CD4-positive, CD25-positive, alpha-beta regulatory T cell (primary cell): ENCODE measurements around the gene RNF31. TPM values are rescaled to one million over a fixed set of nuclear protein-coding genes. Genes with fewer than 3 reads are reported as not detected.
A peak's percentile ranks its signal among the peaks of the same experiment; 100 is the strongest.

Experiments
- ATAC-seq, 2 donors: fragments of 150-1000 bp; cut with Tn5 transposase; one replicate each; pipeline ENCODE4 v1.10.0; 2021; ENCODE audit warnings: low read depth in 2 of 2, moderate number of reproducible peaks in 2 of 2, moderate library complexity in 1 of 2
- DNase-seq, 3 donors: peaks; one replicate each; pipeline versions ENCODE4 v3.0.0 to v3.0.0-alpha.2; 2012 to 2022; ENCODE audit warnings: mixed read lengths in 1 of 3
- H3K27ac ChIP-seq: one replicate; pipeline ENCODE4 v1.7.0; 2013; ENCODE audit warnings: mild to moderate bottlenecking, low read length; ENCODE audit not compliant: insufficient read depth, poor library complexity, severe bottlenecking
- H3K27me3 ChIP-seq: one replicate; pipeline ENCODE4 v1.7.0; 2013; ENCODE audit warnings: low read length; ENCODE audit not compliant: control insufficient read depth, insufficient read depth
- H3K36me3 ChIP-seq: one replicate; pipeline ENCODE4 v1.7.0; 2013; ENCODE audit warnings: mild to moderate bottlenecking, low read length, moderate library complexity; ENCODE audit not compliant: control insufficient read depth, insufficient read depth
- H3K4me1 ChIP-seq: 2 replicates; pipeline ENCODE4 v1.7.0; 2013; ENCODE audit warnings: mild to moderate bottlenecking, low read length; ENCODE audit not compliant: insufficient read depth, control insufficient read depth, poor library complexity, severe bottlenecking
- H3K4me3 ChIP-seq: one replicate; pipeline ENCODE4 v1.7.0; 2013; ENCODE audit warnings: low read depth, mild to moderate bottlenecking, low read length, moderate library complexity
- H3K9me3 ChIP-seq, 2 experiments: 1 replicate in 1 of 2; 2 replicates in 1 of 2; pipeline ENCODE4 v1.7.0; 2013; ENCODE audit warnings: low read length in 2 of 2, mild to moderate bottlenecking in 1 of 2, moderate library complexity in 1 of 2; ENCODE audit not compliant: control insufficient read depth in 2 of 2
- H3K27ac Mint-ChIP-seq, 3 donors: one replicate each; pipeline ENCODE4 v1.8.0; 2020 to 2022; ENCODE audit warnings: mild to moderate bottlenecking in 3 of 3, mixed read lengths in 3 of 3, moderate library complexity in 2 of 3
- H3K27me3 Mint-ChIP-seq: one replicate; pipeline ENCODE4 v1.8.0; 2022; ENCODE audit warnings: mild to moderate bottlenecking, mixed read lengths
- H3K36me3 Mint-ChIP-seq: one replicate; pipeline ENCODE4 v1.8.0; 2020; ENCODE audit warnings: mixed read lengths
- H3K4me1 Mint-ChIP-seq, 4 donors: one replicate each; pipeline ENCODE4 v1.8.0; 2020 to 2022; ENCODE audit warnings: mixed read lengths in 4 of 4, mild to moderate bottlenecking in 1 of 4
- H3K4me3 Mint-ChIP-seq, 4 donors: one replicate each; pipeline ENCODE4 v1.8.0; 2020 to 2022; ENCODE audit warnings: mild to moderate bottlenecking in 4 of 4, mixed read lengths in 4 of 4, moderate library complexity in 3 of 4
- H3K9me3 Mint-ChIP-seq, 7 donors: one replicate each; pipeline ENCODE4 v1.8.0; 2020 to 2022; ENCODE audit warnings: mixed read lengths in 7 of 7, mild to moderate bottlenecking in 3 of 7, moderate library complexity in 2 of 7
- polyA plus RNA-seq, 4 donors: library from polyadenylated mRNA; unstranded; fragments of 300-500 nt; fragmentation: Illumina TruSeq; gene quantifications; one replicate each; pipeline ENCODE4 v1.2.3, GENCODE V29; 2021
- total RNA-seq: library from RNA; stranded (reverse); gene quantifications from one replicate; pipeline ENCODE4 v1.2.3, GENCODE V29; 2022

Gene RNF31
- total and polyA plus RNA-seq, 5 donors from 2014 or later: 35.9 to 82.4 (median 45.5) TPM

DNA sequence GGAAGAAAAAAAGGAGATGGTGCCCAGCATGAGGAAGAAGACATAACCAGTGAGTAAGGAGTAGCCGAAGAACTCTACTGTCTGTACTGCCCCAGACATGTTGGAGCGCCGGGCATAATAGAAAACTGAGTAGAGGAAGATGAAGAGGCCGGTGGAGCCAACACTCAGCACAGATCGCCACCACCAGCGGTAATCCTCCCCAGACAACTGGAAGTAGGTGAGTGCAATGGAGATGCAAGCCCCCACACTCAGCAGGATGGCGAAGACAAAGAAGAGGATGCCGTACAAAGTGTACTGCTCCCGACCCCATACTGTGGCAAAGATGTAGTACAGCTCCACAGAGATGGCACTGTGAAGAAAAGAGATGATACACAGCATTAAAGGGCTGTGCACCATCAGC, 42.2 kb downstream of the RNF31 start:
- Histone ChIP-seq H3K36me3 (peaks cover 32% of the 10 kb centered on the region), H3K4me3 (no peak overlapping the region), H3K4me1 (peaks cover 24% of the 10 kb centered on the region), H3K27me3 (no peaks in the 10 kb centered on the region), H3K9me3 (no peaks in the 10 kb centered on the region), H3K27ac (peak overlapping the region; percentile 79)
- ATAC-seq (no peak), DNase-seq (no peak)
- peaks cover 22 to 55% (median 32%) of the 10 kb centered on the region in 4 donors for H3K4me1 Mint-ChIP-seq
- peaks cover 5% of the 10 kb centered on the region for H3K27me3 Mint-ChIP-seq
- H3K27ac Mint-ChIP-seq: peak overlapping the region; percentile 53 to 95 (median 92)
- H3K9me3 Mint-ChIP-seq: no peaks in the 10 kb centered on the region
- H3K36me3 Mint-ChIP-seq: peaks cover 9% of the 10 kb centered on the region
- peak overlapping the region in 2 of 4 donors; percentile 95 to 98 for H3K4me3 Mint-ChIP-seq

GRCh38 chr14:24190416-24190815, 43.1 kb downstream of the RNF31 start:
- ATAC-seq (no peak), DNase-seq (no peak)
- H3K27me3 ChIP-seq: no peaks in the 10 kb centered on the region
- no peaks in the 10 kb centered on the region for H3K9me3 Mint-ChIP-seq
- peaks cover 24% of the 10 kb centered on the region for H3K36me3 ChIP-seq
- no peaks in the 10 kb centered on the region for H3K9me3 ChIP-seq
- peak overlapping the region in 1 of 4 donors; percentile 46 for H3K4me3 Mint-ChIP-seq
- H3K36me3 Mint-ChIP-seq: peaks cover 9% of the 10 kb centered on the region
- H3K27ac ChIP-seq: no peak overlapping the region
- peak overlapping the region in 1 of 3 donors; percentile 92 for H3K27ac Mint-ChIP-seq
- H3K27me3 Mint-ChIP-seq: peaks cover 11% of the 10 kb centered on the region
- H3K4me3 ChIP-seq: no peak overlapping the region
- H3K4me1 Mint-ChIP-seq: peaks cover 22 to 62% (median 37%) of the 10 kb centered on the region in 4 donors
- H3K4me1 ChIP-seq: peaks cover 31% of the 10 kb centered on the region

DNA sequence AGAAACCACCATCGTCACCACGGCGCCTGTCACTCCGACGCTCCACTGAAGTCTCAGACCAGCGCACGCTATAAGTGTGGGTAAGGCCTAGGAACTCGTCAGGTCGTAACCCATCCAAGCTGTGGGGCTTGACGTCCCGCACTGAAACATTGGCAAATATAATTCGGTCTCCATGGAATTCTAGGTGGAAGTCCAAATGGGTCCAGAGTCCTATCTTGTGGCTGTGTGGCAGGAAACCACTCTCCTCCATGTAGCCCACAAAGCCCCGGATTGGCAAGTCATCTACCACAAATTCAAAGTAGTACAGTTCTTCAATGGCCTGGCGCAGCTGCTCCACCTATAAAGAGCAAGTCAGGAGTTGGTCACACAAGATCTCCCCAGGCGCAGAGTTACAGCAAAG, 45.6 kb downstream of the RNF31 start:
- Histone ChIP-seq H3K4me1 (peaks cover 41% of the 10 kb centered on the region), H3K27ac (no peak overlapping the region), H3K4me3 (no peak overlapping the region), H3K27me3 (no peaks in the 10 kb centered on the region), H3K36me3 (peaks cover 12% of the 10 kb centered on the region), H3K9me3 (no peaks in the 10 kb centered on the region)
- peaks cover 9% of the 10 kb centered on the region for H3K36me3 Mint-ChIP-seq
- H3K4me3 Mint-ChIP-seq: peak overlapping the region in 3 of 4 donors; percentile 53 to 86 (median 81)
- H3K4me1 Mint-ChIP-seq: peaks cover 28 to 70% (median 44%) of the 10 kb centered on the region in 4 donors
- ATAC-seq (no peak), DNase-seq (no peak)
- H3K27ac Mint-ChIP-seq: peak overlapping the region; percentile 18 to 57 (median 29)
- no peaks in the 10 kb centered on the region for H3K9me3 Mint-ChIP-seq
- H3K27me3 Mint-ChIP-seq: peaks cover 15% of the 10 kb centered on the region

DNA sequence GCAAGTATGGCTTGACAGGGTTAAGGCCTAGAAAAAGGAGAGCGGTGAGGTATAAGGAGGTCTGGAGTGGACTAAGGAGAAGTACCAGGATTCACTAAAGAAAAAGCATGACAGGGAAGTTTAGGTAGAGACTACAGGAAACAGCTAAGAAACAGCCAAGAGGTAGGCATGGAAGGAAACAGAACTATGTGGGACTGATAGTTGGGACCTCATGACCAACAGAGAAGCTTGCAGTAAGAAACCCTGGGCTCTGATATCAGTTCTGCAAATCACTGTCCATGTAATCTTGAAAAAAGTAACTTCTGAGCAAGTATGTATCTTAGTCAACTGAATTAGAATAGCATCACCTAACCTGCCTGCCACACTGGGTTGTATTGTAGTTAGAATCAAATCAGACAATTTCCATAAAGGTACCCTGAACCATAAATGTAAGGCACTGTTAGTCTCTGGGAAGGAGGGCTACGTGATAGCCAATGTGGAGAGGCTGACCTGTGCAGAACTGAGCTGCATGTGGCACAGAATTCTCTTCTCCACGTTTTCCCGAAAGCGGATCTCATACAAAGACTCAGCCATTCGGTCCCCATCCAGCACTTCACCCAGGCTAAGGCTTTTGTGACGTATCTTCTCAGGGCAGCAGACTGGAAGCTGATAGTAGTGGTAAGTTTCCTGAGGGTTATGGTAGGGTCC, 47.0 kb downstream of the RNF31 start:
- Histone ChIP-seq H3K27ac (peak overlapping the region; percentile 98), H3K4me3 (peak overlapping the region; percentile 68), H3K36me3 (peaks cover 12% of the 10 kb centered on the region), H3K9me3 (no peaks in the 10 kb centered on the region), H3K27me3 (no peaks in the 10 kb centered on the region), H3K4me1 (peaks cover 40% of the 10 kb centered on the region)
- Mint-ChIP-seq H3K4me3 (peak overlapping the region; percentile 94 to 99 (median 96)), H3K27me3 (peaks cover 13% of the 10 kb centered on the region), H3K9me3 (no peaks in the 10 kb centered on the region), H3K36me3 (peaks cover 16% of the 10 kb centered on the region), H3K4me1 (peaks cover 29 to 72% (median 45%) of the 10 kb centered on the region in 4 donors), H3K27ac (peak overlapping the region; percentile 98 to 99 (median 98))
- no peak for ATAC-seq
- no peak for DNase-seq

- Histone ChIP-seq H3K4me1 (peaks cover 40% of the 10 kb centered on the region), H3K36me3 (peaks cover 12% of the 10 kb centered on the region), H3K4me3 (peak overlapping the region; percentile 68), H3K9me3 (no peaks in the 10 kb centered on the region), H3K27me3 (no peaks in the 10 kb centered on the region), H3K27ac (peak overlapping the region; percentile 98)
- DNase-seq: no peak
- peak overlapping the region; percentile 94 to 98 (median 98) for H3K27ac Mint-ChIP-seq
- no peak for ATAC-seq
- H3K27me3 Mint-ChIP-seq: peaks cover 13% of the 10 kb centered on the region
- peaks cover 17% of the 10 kb centered on the region for H3K36me3 Mint-ChIP-seq
- H3K9me3 Mint-ChIP-seq: no peaks in the 10 kb centered on the region
- H3K4me3 Mint-ChIP-seq: peak overlapping the region; percentile 94 to 99 (median 96)
- H3K4me1 Mint-ChIP-seq: peaks cover 27 to 73% (median 44%) of the 10 kb centered on the region in 4 donors
Measured at GRCh38 chr14:24194873-24195185, 47.5 kb downstream of the RNF31 start.

- H3K4me1 Mint-ChIP-seq: peaks cover 27 to 75% (median 44%) of the 10 kb centered on the region in 4 donors
- peak within 1 kb of the TSS; percentile 94 to 99 (median 96) for H3K4me3 Mint-ChIP-seq
- peak within 1 kb of the TSS; percentile 79 for H3K4me3 ChIP-seq
- no peaks in the 10 kb centered on the region for H3K27me3 ChIP-seq
- DNase-seq (peak; percentile 83 to 95 (median 92)), ATAC-seq (peak; percentile 90 to 91)
- peaks cover 17% of the 10 kb centered on the region for H3K36me3 Mint-ChIP-seq
- peak within 1 kb of the TSS; percentile 98 for H3K27ac Mint-ChIP-seq
- peak within 1 kb of the TSS; percentile 98 for H3K27ac ChIP-seq
- no peaks in the 10 kb centered on the region for H3K9me3 ChIP-seq
- peaks cover 13% of the 10 kb centered on the region for H3K27me3 Mint-ChIP-seq
- peaks cover 12% of the 10 kb centered on the region for H3K36me3 ChIP-seq
- peaks cover 40% of the 10 kb centered on the region for H3K4me1 ChIP-seq
- H3K9me3 Mint-ChIP-seq: no peaks in the 10 kb centered on the region
Measured at GRCh38 chr14:24195186-24196070, 48.1 kb downstream of the RNF31 start, which contains the start of gene TM9SF1. TSS of gene TM9SF1 (minus strand) at chr14:24195441. CDS start at chr14:24195019, 422 bp downstream.

DNA sequence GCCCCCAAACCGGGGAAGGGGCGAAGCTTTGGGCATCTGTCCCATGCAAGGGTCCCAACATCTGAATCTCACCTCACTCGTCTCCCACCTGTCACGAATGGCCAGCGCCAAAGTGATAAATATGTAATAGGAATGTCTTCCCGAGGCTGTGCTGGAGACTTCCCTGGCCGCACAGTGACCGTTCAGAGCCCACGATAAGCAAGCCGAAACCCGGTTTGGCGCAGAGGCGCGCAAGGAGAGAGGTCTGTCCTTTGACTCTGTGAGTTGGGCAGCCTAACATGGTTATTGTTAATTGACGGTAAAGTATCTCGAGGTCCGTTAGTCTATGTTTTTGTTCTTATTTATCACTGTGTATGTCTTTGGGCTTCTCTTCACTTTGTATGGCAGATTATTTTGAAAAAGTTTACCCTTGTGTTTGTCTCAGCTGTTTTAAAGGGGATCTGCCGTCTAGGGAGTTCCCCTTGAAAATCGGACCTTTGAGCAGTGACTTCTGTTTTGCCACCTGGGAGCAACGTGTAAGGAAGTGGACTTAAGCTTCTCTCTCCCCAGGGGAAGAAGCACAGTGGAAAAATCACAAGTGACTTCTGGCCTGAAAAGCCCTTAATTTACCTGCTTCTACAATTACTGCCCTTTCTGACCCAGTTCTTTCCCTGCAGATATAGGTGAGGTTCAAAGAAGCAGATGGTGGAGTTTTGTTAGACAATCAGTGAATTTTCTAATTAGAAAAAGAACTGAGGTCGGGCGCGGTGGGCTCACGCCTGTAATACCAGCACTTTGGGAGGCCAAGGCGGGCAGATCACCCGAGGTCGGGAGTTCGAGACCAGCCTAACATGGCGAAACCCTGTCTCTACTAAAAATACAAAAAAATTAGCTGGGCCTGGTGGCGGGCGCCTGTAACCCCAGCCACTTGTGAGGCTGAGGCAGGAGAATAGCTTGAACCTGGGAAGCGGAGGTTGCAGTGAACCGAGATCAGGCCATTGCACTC, 49.1 kb downstream of the RNF31 start:
- H3K36me3 Mint-ChIP-seq: peaks cover 19% of the 10 kb centered on the region
- H3K27ac ChIP-seq: peak overlapping the region; percentile 98
- peak overlapping the region; percentile 98 for H3K27ac Mint-ChIP-seq
- H3K27me3 Mint-ChIP-seq: peaks cover 13% of the 10 kb centered on the region
- DNase-seq (peak in 1 of 3 donors; percentile 35), ATAC-seq (no peak)
- peaks cover 40% of the 10 kb centered on the region for H3K4me1 ChIP-seq
- peaks cover 13% of the 10 kb centered on the region for H3K36me3 ChIP-seq
- peak overlapping the region; percentile 79 for H3K4me3 ChIP-seq
- peaks cover 0 to under 1% (median 0%) of the 10 kb centered on the region in 7 donors for H3K9me3 Mint-ChIP-seq
- no peaks in the 10 kb centered on the region for H3K27me3 ChIP-seq
- no peaks in the 10 kb centered on the region for H3K9me3 ChIP-seq
- H3K4me3 Mint-ChIP-seq: peak overlapping the region; percentile 94 to 99 (median 96)
- peaks cover 27 to 72% (median 45%) of the 10 kb centered on the region in 4 donors for H3K4me1 Mint-ChIP-seq
